Measurements from ENCODE around the gene GDPD1.
"Not testable (repeated sequence)": the region's sequence is repeated elsewhere in the genome, so short reads cannot be mapped to it uniquely, and the experiment has no call there.

GDPD1 gene

DNA sequence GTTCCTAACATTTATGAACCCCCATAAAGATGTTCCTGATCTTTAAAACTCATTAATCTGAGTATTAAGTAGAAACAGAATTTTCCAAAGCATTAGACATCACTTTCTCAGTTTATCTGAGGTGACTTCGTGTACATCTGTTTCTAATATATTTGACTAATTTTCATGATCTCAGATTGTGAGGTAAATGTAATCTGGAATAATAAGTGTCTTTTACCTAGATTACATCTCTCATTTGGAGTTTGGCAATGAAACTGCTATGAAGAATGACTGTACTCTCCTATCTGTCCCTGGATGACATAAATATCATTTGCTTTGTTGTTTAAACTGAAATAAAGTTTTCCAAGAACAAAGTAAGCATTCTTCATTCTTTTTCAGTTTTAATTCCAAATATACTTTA is 55.3 kb downstream of the GDPD1 start:
- TF ChIP-seq, protein P1, sequence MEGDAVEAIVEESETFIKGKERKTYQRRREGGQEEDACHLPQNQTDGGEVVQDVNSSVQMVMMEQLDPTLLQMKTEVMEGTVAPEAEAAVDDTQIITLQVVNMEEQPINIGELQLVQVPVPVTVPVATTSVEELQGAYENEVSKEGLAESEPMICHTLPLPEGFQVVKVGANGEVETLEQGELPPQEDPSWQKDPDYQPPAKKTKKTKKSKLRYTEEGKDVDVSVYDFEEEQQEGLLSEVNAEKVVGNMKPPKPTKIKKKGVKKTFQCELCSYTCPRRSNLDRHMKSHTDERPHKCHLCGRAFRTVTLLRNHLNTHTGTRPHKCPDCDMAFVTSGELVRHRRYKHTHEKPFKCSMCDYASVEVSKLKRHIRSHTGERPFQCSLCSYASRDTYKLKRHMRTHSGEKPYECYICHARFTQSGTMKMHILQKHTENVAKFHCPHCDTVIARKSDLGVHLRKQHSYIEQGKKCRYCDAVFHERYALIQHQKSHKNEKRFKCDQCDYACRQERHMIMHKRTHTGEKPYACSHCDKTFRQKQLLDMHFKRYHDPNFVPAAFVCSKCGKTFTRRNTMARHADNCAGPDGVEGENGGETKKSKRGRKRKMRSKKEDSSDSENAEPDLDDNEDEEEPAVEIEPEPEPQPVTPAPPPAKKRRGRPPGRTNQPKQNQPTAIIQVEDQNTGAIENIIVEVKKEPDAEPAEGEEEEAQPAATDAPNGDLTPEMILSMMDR (IDR thresholded peaks at IDR 0.05; ENCODE audit: control insufficient read depth, insufficient read depth, low read depth, low read length, missing control alignments), result no peak

DNA sequence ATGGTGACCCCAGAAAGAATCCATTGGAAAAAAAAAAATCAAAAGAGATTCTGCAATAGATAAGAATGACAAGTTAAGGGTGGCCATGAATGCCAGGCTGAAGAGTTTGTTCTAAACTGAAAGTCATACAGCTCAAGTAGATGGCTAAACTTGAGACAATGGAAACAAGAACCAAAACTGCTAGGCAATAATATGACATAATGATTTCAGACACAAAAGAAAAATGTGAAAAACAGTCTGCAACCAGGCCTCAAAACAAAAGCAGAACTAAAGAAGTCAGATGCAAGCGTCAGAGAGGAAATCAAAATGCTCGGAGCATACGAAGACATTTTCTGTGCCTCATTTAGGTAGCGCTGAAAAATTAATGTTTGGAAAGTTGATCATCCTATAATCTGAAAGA is 56.7 kb downstream of the GDPD1 start:
- DNase-seq (ENCODE audit: low read depth), result no peak
- TF ChIP-seq, protein P1 (IDR thresholded peaks at IDR 0.05; ENCODE audit: control insufficient read depth, insufficient read depth, low read depth, low read length, missing control alignments), result no peak
- H3K4me3 ChIP-seq (ENCODE audit: control insufficient read depth, low read depth, low read length), result no peak overlapping the region

More for the DNA sequence above, 55.3 kb downstream of the GDPD1 start:
- no peak overlapping the region for H3K4me3 ChIP-seq (ENCODE audit: control insufficient read depth, low read depth, low read length)
- no peak for DNase-seq (ENCODE audit: low read depth)

DNA sequence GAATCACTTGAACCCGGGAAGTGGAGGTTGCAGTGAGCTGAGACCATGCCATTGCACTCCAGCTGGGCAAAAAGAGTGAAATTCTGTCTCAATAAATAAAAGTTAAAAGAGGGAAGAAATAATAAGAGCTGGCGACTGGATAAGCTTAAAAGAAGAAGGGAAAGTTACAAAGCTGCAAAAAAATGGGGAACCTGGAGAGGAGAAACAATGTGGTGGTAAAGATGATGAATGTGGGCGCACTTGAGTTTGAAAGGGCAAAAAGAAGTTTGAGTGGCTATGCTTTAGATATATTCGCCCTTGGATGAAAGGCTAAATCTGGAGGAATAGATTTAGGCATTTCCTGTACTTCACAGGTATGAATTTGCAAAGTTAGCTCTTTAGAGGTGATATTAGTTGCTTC is 58.1 kb downstream of the GDPD1 start:
- TF ChIP-seq, protein P1 (IDR thresholded peaks at IDR 0.05; ENCODE audit: control insufficient read depth, insufficient read depth, low read depth, low read length, missing control alignments), result no peak
- DNase-seq (ENCODE audit: low read depth), result no peak
- H3K4me3 ChIP-seq (ENCODE audit: control insufficient read depth, low read depth, low read length), result no peak overlapping the region

DNA sequence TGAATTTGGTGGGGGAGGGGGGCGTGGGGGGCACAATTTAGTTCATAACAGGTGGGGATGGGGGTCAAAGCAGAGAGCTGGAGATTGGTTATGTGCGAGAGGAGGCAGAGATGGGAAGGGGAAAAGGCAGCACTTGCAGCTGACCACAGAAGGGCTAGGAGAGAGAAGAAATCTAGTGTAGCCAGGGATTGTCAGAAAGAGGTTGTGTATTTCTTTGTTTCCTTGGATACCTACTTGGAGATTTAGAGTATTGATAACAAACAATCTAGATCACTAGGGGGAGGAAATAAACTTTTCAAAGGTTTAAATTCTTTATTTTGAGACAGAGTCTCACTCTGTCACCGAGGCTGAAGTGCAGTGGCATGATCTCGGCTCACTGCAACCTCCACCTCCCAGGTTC is 64.0 kb downstream of the GDPD1 start:
- H3K4me3 ChIP-seq (ENCODE audit: control insufficient read depth, low read depth, low read length), result no peak overlapping the region
- DNase-seq (ENCODE audit: low read depth), result no peak
- TF ChIP-seq, protein P1 (IDR thresholded peaks at IDR 0.05; ENCODE audit: control insufficient read depth, insufficient read depth, low read depth, low read length, missing control alignments), result no peak

DNA sequence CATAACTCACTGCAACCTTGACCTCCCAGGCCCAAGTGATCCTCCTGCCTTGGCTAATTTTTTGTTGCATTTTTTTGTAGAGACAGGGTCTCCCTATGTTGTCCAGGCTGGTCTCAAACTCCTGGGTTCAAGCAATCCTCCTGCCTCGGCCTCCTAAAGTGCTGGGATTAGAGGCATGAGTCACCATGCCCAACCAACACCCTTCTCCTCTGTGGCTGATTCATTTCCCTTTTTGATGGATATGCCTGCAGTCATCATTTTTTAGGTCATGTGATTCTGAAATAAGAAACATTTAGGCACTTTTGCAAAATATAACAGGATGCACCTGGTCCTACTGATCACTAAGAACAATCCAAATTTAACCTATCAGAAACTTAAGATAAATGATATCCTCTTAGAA is 67.1 kb downstream of the GDPD1 start:
- no peak for DNase-seq (ENCODE audit: low read depth)
- no peak overlapping the region for H3K4me3 ChIP-seq (ENCODE audit: control insufficient read depth, low read depth, low read length)
- TF ChIP-seq, protein P1 (IDR thresholded peaks at IDR 0.05; ENCODE audit: control insufficient read depth, insufficient read depth, low read depth, low read length, missing control alignments), result no peak

DNA sequence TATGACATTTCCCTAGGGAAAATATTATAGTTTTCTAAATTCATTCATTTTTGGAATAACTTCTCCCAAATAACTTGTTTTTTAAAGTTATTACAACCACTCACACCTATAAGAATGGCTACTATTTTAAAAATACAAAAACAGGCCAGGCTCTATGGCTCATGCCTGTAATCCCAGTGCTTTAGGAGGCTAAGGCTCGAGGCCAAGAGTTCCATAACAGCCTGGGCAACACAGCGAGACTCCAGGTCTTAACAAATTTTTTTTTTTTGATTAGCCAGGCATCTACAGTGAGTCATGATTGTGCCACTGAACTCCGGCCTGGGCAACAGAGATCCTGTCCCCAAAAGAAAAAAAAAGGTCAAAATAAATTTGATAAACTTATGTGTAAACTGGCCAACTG is 67.6 kb downstream of the GDPD1 start:
- TF ChIP-seq, protein P1 (IDR thresholded peaks at IDR 0.05; ENCODE audit: control insufficient read depth, insufficient read depth, low read depth, low read length, missing control alignments), result no peak

DNA sequence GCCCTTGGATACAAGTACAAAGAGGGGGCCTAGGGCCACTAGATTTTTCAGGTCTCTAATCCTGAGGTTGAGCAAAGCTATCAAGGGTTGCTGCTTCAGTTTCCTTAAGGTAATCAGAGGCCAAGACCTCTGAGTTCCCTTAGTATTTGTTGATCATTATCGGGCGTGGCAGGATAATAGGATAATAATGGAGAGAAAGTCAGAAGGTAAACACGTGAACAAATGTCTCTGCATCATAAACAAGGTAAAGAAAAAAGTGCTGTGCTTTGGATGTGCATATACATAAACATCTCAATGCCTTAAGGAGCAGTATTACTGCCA is 69.6 kb downstream of the GDPD1 start:
- no peak for DNase-seq (ENCODE audit: low read depth)

More for the DNA sequence above, 67.6 kb downstream of the GDPD1 start:
- no peak for DNase-seq (ENCODE audit: low read depth)
- H3K4me3 ChIP-seq (ENCODE audit: control insufficient read depth, low read depth, low read length), result no peak overlapping the region

DNA sequence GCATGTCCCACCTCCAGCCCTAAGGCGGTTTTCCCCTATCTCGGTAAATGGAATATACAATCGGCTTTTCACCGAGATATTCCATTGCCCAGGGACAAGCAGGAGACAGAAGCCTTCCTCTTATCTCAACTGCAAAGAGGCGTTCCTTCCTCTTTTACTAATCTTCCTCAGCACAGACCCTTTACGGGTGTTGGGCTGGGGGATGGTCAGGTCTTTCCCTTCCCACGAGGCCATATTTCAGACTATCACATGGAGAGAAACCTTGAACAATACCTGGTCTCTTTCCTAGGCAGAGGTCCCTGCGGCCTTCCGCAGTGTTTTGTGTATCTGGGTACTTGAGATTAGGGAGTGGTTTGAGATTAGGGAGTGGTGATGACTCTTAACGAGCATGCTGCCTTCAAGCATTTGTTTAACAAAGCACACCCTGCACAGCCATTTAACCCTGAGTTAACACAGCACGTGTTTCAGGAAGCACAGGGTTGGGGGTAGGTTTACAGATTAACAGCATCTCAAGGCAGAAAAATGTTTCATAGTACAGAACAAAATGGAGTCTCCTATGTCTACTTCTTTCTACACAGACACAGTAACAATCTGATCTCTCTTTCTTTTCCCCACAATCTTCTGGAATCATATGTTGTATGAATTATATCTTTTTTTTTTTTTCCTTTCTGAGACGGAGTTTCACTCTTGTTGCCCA is 70.1 kb downstream of the GDPD1 start:
- DNase-seq (ENCODE audit: low read depth); H3K4me3 ChIP-seq (ENCODE audit: control insufficient read depth, low read depth, low read length): not testable (repeated sequence)

More for the DNA sequence above, 69.6 kb downstream of the GDPD1 start:
- no peak overlapping the region for H3K4me3 ChIP-seq (ENCODE audit: control insufficient read depth, low read depth, low read length)
- TF ChIP-seq, protein P1 (IDR thresholded peaks at IDR 0.05; ENCODE audit: control insufficient read depth, insufficient read depth, low read depth, low read length, missing control alignments), result no peak
